Measurements from ENCODE around the gene AHSG.
"Not testable (repeated sequence)": the region's sequence is repeated elsewhere in the genome, so short reads cannot be mapped to it uniquely, and the experiment has no call there.

Gene AHSG

GRCh38 chr3:186619787-186620212 is 6.9 kb downstream of the AHSG start:
- no peak for DNase-seq

GRCh38 chr3:186620213-186621092 is 7.6 kb downstream of the AHSG start:
- no peak for DNase-seq

- DNase-seq: no peak
These were observed 9.2 kb downstream of the AHSG start for GRCh38 chr3:186621894-186622650.

- no peak for DNase-seq
These were observed 9.9 kb downstream of the AHSG start for GRCh38 chr3:186622651-186623310.

GRCh38 chr3:186624598-186624997 is 11.7 kb downstream of the AHSG start:
- no peak for DNase-seq

GRCh38 chr3:186625600-186626042 is 12.8 kb downstream of the AHSG start:
- DNase-seq: no peak

- no peak for DNase-seq
These were observed 13.5 kb downstream of the AHSG start for GRCh38 chr3:186626254-186626847.

GRCh38 chr3:186627852-186628414 is 15.1 kb downstream of the AHSG start:
- DNase-seq: no peak

GRCh38 chr3:186628756-186629155 is 15.9 kb downstream of the AHSG start:
- no peak for DNase-seq

GRCh38 chr3:186630950-186631641 is 18.2 kb downstream of the AHSG start:
- no peak for DNase-seq

- no peak for DNase-seq
These were observed 20.6 kb downstream of the AHSG start for GRCh38 chr3:186633481-186633880.

- DNase-seq: not testable (repeated sequence)
These were observed 21.3 kb downstream of the AHSG start for GRCh38 chr3:186634207-186634606.

GRCh38 chr3:186635532-186635931 is 22.7 kb downstream of the AHSG start:
- no peak for DNase-seq

GRCh38 chr3:186636536-186636935 is 23.7 kb downstream of the AHSG start:
- DNase-seq: no peak

- no peak for DNase-seq
These were observed 24.8 kb downstream of the AHSG start for GRCh38 chr3:186637686-186638085.

- no peak for DNase-seq
These were observed 25.4 kb downstream of the AHSG start for GRCh38 chr3:186638259-186638658.

- no peak for DNase-seq
These were observed 27.1 kb downstream of the AHSG start, which contains the start of gene FETUB for GRCh38 chr3:186639778-186640472. Gene FETUB (plus strand): TSS chr3:186640399. CDS start chr3:186640461, 62 bp downstream.

GRCh38 chr3:186640473-186640818 is 27.6 kb downstream of the AHSG start:
- no peak for DNase-seq

- no peak for DNase-seq
These were observed 28.1 kb downstream of the AHSG start for GRCh38 chr3:186640929-186641328.

- DNase-seq: no peak
These were observed 29.2 kb downstream of the AHSG start for GRCh38 chr3:186642014-186642413.

- DNase-seq: no peak
These were observed 30.6 kb downstream of the AHSG start for GRCh38 chr3:186643493-186643892.

Measured in bone marrow (tissue), 2 donors.